GM23338 (cell line): ENCODE measurements around the gene IPCEF1.

Source experiments
- CREB1 ChIP-seq: fragments of 250-450 bp; sonication (Bioruptor Pico); IDR thresholded peaks from 2 replicates; pipeline ENCODE4 v1.5.0; 2020; ENCODE audit warnings: low read depth, mild to moderate bottlenecking, moderate library complexity
- CTCF ChIP-seq, 2 experiments: fragments of 200-600 bp in 1 of 2; sonication (generic) in 1 of 2; conservative IDR thresholded peaks; 2 replicates each; pipeline versions ENCODE4 v1.5.1 to v1.6.1; 2016 to 2017; ENCODE audit warnings: antibody characterized with exemption in 2 of 2, low read depth in 2 of 2, mild to moderate bottlenecking in 2 of 2, moderate library complexity in 1 of 2
- EZH2 ChIP-seq: fragments of 200-600 bp; sonication (generic); IDR thresholded peaks from one replicate; pipeline ENCODE4 v1.8.0; 2017; ENCODE audit warnings: antibody characterized with exemption, mild to moderate bottlenecking, low read depth; ENCODE audit not compliant: unreplicated experiment
- EZH2phosphoT487 ChIP-seq: fragments of 200-600 bp; sonication (generic); IDR thresholded peaks from one replicate; pipeline ENCODE4 v1.8.1; 2018; ENCODE audit warnings: antibody characterized with exemption; ENCODE audit not compliant: unreplicated experiment
- NANOG ChIP-seq: IDR thresholded peaks from 2 replicates; pipeline ENCODE4 v1.6.1; 2016; ENCODE audit warnings: antibody characterized with exemption, borderline replicate concordance
- POLR2AphosphoS5 ChIP-seq: IDR thresholded peaks from 2 replicates; pipeline ENCODE4 v1.6.1; 2016; ENCODE audit warnings: antibody characterized with exemption, low read depth
- REST ChIP-seq: IDR thresholded peaks from one replicate; pipeline ENCODE4 v1.6.1; 2018; ENCODE audit warnings: antibody characterized with exemption; ENCODE audit not compliant: unreplicated experiment
- TF ChIP-seq, protein P1 (sequence below): IDR thresholded peaks from 2 replicates; pipeline ENCODE4 v1.6.1; 2016; ENCODE audit warnings: antibody characterized with exemption

GRCh38 chr6:154331750-154332149 is 24.9 kb downstream of the IPCEF1 start:
- TF ChIP-seq POLR2AphosphoS5 = no peak
- TF ChIP-seq EZH2phosphoT487 = no peak
- TF ChIP-seq CTCF (conservative IDR thresholded peaks at IDR 0.05; ENCODE audit: low read depth in 2 of 2) = no peak
- TF ChIP-seq EZH2 = no peak
- no peak for TF ChIP-seq REST
- TF ChIP-seq, protein P1, sequence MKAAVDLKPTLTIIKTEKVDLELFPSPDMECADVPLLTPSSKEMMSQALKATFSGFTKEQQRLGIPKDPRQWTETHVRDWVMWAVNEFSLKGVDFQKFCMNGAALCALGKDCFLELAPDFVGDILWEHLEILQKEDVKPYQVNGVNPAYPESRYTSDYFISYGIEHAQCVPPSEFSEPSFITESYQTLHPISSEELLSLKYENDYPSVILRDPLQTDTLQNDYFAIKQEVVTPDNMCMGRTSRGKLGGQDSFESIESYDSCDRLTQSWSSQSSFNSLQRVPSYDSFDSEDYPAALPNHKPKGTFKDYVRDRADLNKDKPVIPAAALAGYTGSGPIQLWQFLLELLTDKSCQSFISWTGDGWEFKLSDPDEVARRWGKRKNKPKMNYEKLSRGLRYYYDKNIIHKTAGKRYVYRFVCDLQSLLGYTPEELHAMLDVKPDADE = no peak
- TF ChIP-seq CREB1 (CRISPR knock-in tag) = no peak
- TF ChIP-seq NANOG = no peak
